IMR-90 (cell line): Measurements from ENCODE around the gene ALLC.

Experiments
- BHLHE40 ChIP-seq: fragments of 150-350 bp; IDR thresholded peaks from 2 replicates; pipeline ENCODE4 v1.6.1; 2016; ENCODE audit warnings: mild to moderate bottlenecking, low read depth, low read length
- CHD1 ChIP-seq: IDR thresholded peaks from 2 replicates; pipeline ENCODE4 v1.6.1; 2012; ENCODE audit warnings: low read depth, low read length, improper control_type of control experiment
- FOS ChIP-seq: fragments of 150-350 bp; IDR thresholded peaks from 2 replicates; pipeline ENCODE4 v1.6.1; 2016; ENCODE audit warnings: low read depth, low read length
- MAFK ChIP-seq: IDR thresholded peaks from 2 replicates; pipeline ENCODE4 v1.6.1; 2012; ENCODE audit warnings: low read depth, low read length, improper control_type of control experiment
- MAZ ChIP-seq: IDR thresholded peaks from 2 replicates; pipeline ENCODE4 v1.6.1; 2012; ENCODE audit warnings: low read depth, mild to moderate bottlenecking, low read length, improper control_type of control experiment, moderate library complexity, borderline replicate concordance
- MXI1 ChIP-seq: IDR thresholded peaks from 2 replicates; pipeline ENCODE4 v1.6.1; 2012; ENCODE audit warnings: low read depth, mild to moderate bottlenecking, low read length, moderate library complexity, borderline replicate concordance
- NFE2L2 ChIP-seq: fragments of 150-350 bp; IDR thresholded peaks from 2 replicates; pipeline ENCODE4 v1.6.1; 2016; ENCODE audit warnings: low read depth, mild to moderate bottlenecking, low read length
- POLR2A ChIP-seq: IDR thresholded peaks from 2 replicates; pipeline ENCODE4 v1.6.1; 2012; ENCODE audit warnings: mild to moderate bottlenecking, low read depth, low read length
- RAD21 ChIP-seq: IDR thresholded peaks from 2 replicates; pipeline ENCODE4 v1.6.1; 2012; ENCODE audit warnings: low read length, improper control_type of control experiment
- RCOR1 ChIP-seq: IDR thresholded peaks from 2 replicates; pipeline ENCODE4 v1.6.1; 2012; ENCODE audit warnings: mild to moderate bottlenecking, low read length, improper control_type of control experiment; ENCODE audit not compliant: insufficient replicate concordance
- RFX5 ChIP-seq: IDR thresholded peaks from 2 replicates; pipeline ENCODE4 v1.8.0; 2012; ENCODE audit warnings: low read depth, mild to moderate bottlenecking, low read length, moderate library complexity
- SMC3 ChIP-seq: fragments of 150-350 bp; IDR thresholded peaks from 2 replicates; pipeline ENCODE4 v1.6.1; 2016; ENCODE audit warnings: low read depth, mild to moderate bottlenecking, antibody characterized with exemption, low read length, moderate library complexity
- TF ChIP-seq, protein P1 (sequence below): conservative IDR thresholded peaks from 2 replicates; pipeline ENCODE4 v1.5.1; 2012; ENCODE audit warnings: mild to moderate bottlenecking, low read depth, low read length, improper control_type of control experiment
- TF ChIP-seq, protein P2 (sequence below): fragments of 150-350 bp; IDR thresholded peaks from 2 replicates; pipeline ENCODE4 v1.6.1; 2017; ENCODE audit warnings: mild to moderate bottlenecking, antibody characterized with exemption, low read length, low read depth

DNA sequence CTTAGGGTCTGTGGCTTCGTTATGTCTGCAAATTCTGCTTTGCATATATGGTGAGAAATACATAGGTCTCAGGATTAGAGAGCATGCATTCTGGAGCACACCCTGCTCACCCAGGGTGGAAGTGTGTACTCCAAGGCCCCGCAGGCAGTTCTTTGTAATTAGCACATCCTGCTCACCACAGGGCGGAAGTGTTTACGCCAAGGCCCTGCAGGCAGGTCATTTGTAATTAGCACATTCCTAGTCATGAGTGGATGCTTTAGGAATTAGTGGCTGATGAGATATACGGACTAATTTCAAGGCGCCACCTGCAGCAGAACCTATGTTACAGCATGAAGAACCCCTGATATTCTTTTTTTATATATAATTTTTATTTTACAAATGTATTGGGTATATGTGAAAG is 4.2 kb downstream of the ALLC start:
- TF ChIP-seq RAD21 (no peak), POLR2A (no peak), MAFK (no peak), CHD1 (no peak), SMC3 (no peak), MAZ (no peak), RCOR1 (no peak), NFE2L2 (no peak), RFX5 (no peak), MXI1 (no peak), FOS (no peak), BHLHE40 (no peak)
- TF ChIP-seq, protein P1, sequence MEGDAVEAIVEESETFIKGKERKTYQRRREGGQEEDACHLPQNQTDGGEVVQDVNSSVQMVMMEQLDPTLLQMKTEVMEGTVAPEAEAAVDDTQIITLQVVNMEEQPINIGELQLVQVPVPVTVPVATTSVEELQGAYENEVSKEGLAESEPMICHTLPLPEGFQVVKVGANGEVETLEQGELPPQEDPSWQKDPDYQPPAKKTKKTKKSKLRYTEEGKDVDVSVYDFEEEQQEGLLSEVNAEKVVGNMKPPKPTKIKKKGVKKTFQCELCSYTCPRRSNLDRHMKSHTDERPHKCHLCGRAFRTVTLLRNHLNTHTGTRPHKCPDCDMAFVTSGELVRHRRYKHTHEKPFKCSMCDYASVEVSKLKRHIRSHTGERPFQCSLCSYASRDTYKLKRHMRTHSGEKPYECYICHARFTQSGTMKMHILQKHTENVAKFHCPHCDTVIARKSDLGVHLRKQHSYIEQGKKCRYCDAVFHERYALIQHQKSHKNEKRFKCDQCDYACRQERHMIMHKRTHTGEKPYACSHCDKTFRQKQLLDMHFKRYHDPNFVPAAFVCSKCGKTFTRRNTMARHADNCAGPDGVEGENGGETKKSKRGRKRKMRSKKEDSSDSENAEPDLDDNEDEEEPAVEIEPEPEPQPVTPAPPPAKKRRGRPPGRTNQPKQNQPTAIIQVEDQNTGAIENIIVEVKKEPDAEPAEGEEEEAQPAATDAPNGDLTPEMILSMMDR: no peak
- TF ChIP-seq, protein P2, sequence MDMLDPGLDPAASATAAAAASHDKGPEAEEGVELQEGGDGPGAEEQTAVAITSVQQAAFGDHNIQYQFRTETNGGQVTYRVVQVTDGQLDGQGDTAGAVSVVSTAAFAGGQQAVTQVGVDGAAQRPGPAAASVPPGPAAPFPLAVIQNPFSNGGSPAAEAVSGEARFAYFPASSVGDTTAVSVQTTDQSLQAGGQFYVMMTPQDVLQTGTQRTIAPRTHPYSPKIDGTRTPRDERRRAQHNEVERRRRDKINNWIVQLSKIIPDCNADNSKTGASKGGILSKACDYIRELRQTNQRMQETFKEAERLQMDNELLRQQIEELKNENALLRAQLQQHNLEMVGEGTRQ: no peak
